HFFc6 (cell line): Measurements from ENCODE around the gene DNM1. TPM values are rescaled to one million over a fixed set of nuclear protein-coding genes. Genes with fewer than 3 reads are reported as not detected.

ENCODE experiments used
- DNase-seq: peaks from one replicate; pipeline ENCODE4 v3.0.0-alpha.2; 2018
- H3K27ac Mint-ChIP-seq: 2 replicates; pipeline ENCODE4 v1.8.0; 2020; ENCODE audit warnings: mild to moderate bottlenecking, mixed read lengths
- H3K27me3 Mint-ChIP-seq: 2 replicates; pipeline ENCODE4 v1.8.0; 2021; ENCODE audit warnings: mild to moderate bottlenecking, moderate library complexity, mixed read lengths; ENCODE audit not compliant: insufficient read depth
- H3K36me3 Mint-ChIP-seq: 2 replicates; pipeline ENCODE4 v1.8.0; 2021; ENCODE audit warnings: low read depth, mixed read lengths
- H3K4me1 Mint-ChIP-seq: 2 replicates; pipeline ENCODE4 v1.8.0; 2020; ENCODE audit warnings: low read depth, mixed read lengths
- H3K4me3 Mint-ChIP-seq: 2 replicates; pipeline ENCODE4 v1.8.0; 2020; ENCODE audit warnings: mild to moderate bottlenecking, moderate library complexity, mixed read lengths
- H3K9me3 Mint-ChIP-seq: 2 replicates; pipeline ENCODE4 v1.8.0; 2020; ENCODE audit warnings: mild to moderate bottlenecking, mixed read lengths
- CTCF ChIP-seq: fragments of 200-600 bp; sonication (generic); IDR thresholded peaks from 2 replicates; pipeline ENCODE4 v1.5.0; 2021; ENCODE audit warnings: antibody characterized with exemption, mild to moderate bottlenecking
- long read RNA-seq: library from polyadenylated mRNA; unstranded; transcript quantifications from one replicate; pipeline ENCODE4 v2.0.0, GENCODE V29; 2019
- total RNA-seq, 6 experiments: library from RNA; stranded (reverse); fragmentation: NEBNext Ultra II Directional; extraction: Animal tissue kit (Norgen Biotek cat#: 25700); gene quantifications; 2 replicates in 1 of 6; 3 replicates in 5 of 6; pipeline ENCODE4 v1.2.3, GENCODE V29; 2021

Gene DNM1
- total RNA-seq: 10 to 100 TPM; 17.4 to 38.2 (median 32.7) TPM
- long read RNA-seq, partial matches to known transcripts: 2 of 4 reads
- long read RNA-seq, other reads (novel, unspliced or antisense): 2 of 4 reads

- peak; percentile 93 for TF ChIP-seq CTCF
- H3K9me3 Mint-ChIP-seq: no peaks in the 10 kb centered on the region; the same call in 1 of the 2 replicates
- peaks cover 37% of the 10 kb centered on the region for H3K4me1 Mint-ChIP-seq
- peak; percentile 25 for DNase-seq
- peaks cover 5% of the 10 kb centered on the region; the same call in 1 of the 2 replicates for H3K36me3 Mint-ChIP-seq
- peak within 1 kb of the TSS; percentile 89 for H3K4me3 Mint-ChIP-seq
- H3K27ac Mint-ChIP-seq: peak within 1 kb of the TSS; percentile 54; the same call in 1 of the 2 replicates
- peaks cover 1% of the 10 kb centered on the region; the same call in 1 of the 2 replicates for H3K27me3 Mint-ChIP-seq
These were observed at the start of gene DNM1 for GRCh38 chr9:128203024-128203706. DNM1 (plus strand) TSS chr9:128203379; CDS start chr9:128203471, 92 bp downstream.

GRCh38 chr9:128153947-128154695 is 49.1 kb upstream of the DNM1 start:
- Mint-ChIP-seq H3K4me3 (no peak overlapping the region), H3K4me1 (no peaks in the 10 kb centered on the region), H3K27me3 (peaks cover 21% of the 10 kb centered on the region), H3K9me3 (no peaks in the 10 kb centered on the region), H3K36me3 (no peaks in the 10 kb centered on the region), H3K27ac (no peak overlapping the region)
- TF ChIP-seq CTCF: no peak
- DNase-seq: no peak

- H3K4me3 Mint-ChIP-seq: no peak overlapping the region
- H3K27me3 Mint-ChIP-seq: peaks cover 16% of the 10 kb centered on the region
- H3K27ac Mint-ChIP-seq: no peak overlapping the region
- H3K36me3 Mint-ChIP-seq: no peaks in the 10 kb centered on the region
- peaks cover 1% of the 10 kb centered on the region; the same call in 1 of the 2 replicates for H3K4me1 Mint-ChIP-seq
- no peak for DNase-seq
- no peaks in the 10 kb centered on the region for H3K9me3 Mint-ChIP-seq
- no peak for TF ChIP-seq CTCF
These were observed 47.3 kb upstream of the DNM1 start for GRCh38 chr9:128155736-128156500.

- no peak for DNase-seq
- peak overlapping the region; percentile 69 for H3K4me3 Mint-ChIP-seq
- no peaks in the 10 kb centered on the region for H3K9me3 Mint-ChIP-seq
- TF ChIP-seq CTCF: no peak
- no peak overlapping the region for H3K27ac Mint-ChIP-seq
- peaks cover 14% of the 10 kb centered on the region for H3K36me3 Mint-ChIP-seq
- peaks cover 15% of the 10 kb centered on the region; the same call in 1 of the 2 replicates for H3K4me1 Mint-ChIP-seq
- H3K27me3 Mint-ChIP-seq: peaks cover 8% of the 10 kb centered on the region
These were observed 43.7 kb upstream of the DNM1 start for GRCh38 chr9:128159522-128159783.

- Mint-ChIP-seq H3K9me3 (no peaks in the 10 kb centered on the region), H3K27ac (peak within 1 kb of the TSS; percentile 36), H3K4me3 (peak within 1 kb of the TSS; percentile 80), H3K27me3 (peaks cover 8% of the 10 kb centered on the region), H3K4me1 (peaks cover 15% of the 10 kb centered on the region; the same call in 1 of the 2 replicates), H3K36me3 (peaks cover 14% of the 10 kb centered on the region)
- TF ChIP-seq CTCF: no peak
- peak; percentile 83 for DNase-seq
These were observed 43.2 kb upstream of the DNM1 start, which contains the start of gene BBLN for GRCh38 chr9:128159784-128160602. BBLN (plus strand) TSS chr9:128160265; CDS start chr9:128160408, 143 bp downstream.
